Neural cell (in vitro differentiated cells): ENCODE results near the gene COMT. TPM values are rescaled to one million over a fixed set of nuclear protein-coding genes. Genes with fewer than 3 reads are reported as not detected.
A peak's percentile ranks its signal among the peaks of the same experiment; 100 is the strongest.

Experiments
- H2AFZ ChIP-seq: fragments of 200-600, 300-800 bp; sonication (generic), shearing (Covaris generic); 2 replicates; pipeline ENCODE4 v1.6.0; 2014; ENCODE audit warnings: low read depth, mild to moderate bottlenecking, antibody characterized with exemption, low read length, moderate library complexity
- H3F3A ChIP-seq: fragments of 200-600 bp; shearing (Covaris generic); 2 replicates; pipeline ENCODE4 v1.6.1; 2016; ENCODE audit warnings: mild to moderate bottlenecking, moderate library complexity, mixed read lengths, antibody characterized with exemption, low read length; ENCODE audit not compliant: insufficient read depth, poor library complexity, severe bottlenecking
- H3K27ac ChIP-seq: fragments of 200-600, 300-800 bp; sonication (generic), shearing (Covaris generic); 2 replicates; pipeline ENCODE4 v1.5.1; 2014; ENCODE audit warnings: mild to moderate bottlenecking, low read length, moderate library complexity
- H3K27me3 ChIP-seq: fragments of 300-800, 200-600 bp; sonication (generic), shearing (Covaris generic); 2 replicates; pipeline ENCODE4 v1.6.0; 2014; ENCODE audit warnings: mild to moderate bottlenecking, low read depth, low read length, moderate library complexity; ENCODE audit not compliant: insufficient read depth
- H3K36me3 ChIP-seq: fragments of 300-800, 200-600 bp; sonication (generic), shearing (Covaris generic); 2 replicates; pipeline ENCODE4 v1.5.1; 2014; ENCODE audit warnings: mild to moderate bottlenecking, antibody characterized with exemption, low read length, moderate library complexity; ENCODE audit not compliant: insufficient read depth
- H3K4me2 ChIP-seq: fragments of 300-800, 200-600 bp; sonication (generic), shearing (Covaris generic); 2 replicates; pipeline ENCODE4 v1.6.0; 2014; ENCODE audit warnings: mild to moderate bottlenecking, low read length
- H3K4me3 ChIP-seq: fragments of 300-800, 200-600 bp; sonication (generic), shearing (Covaris generic); 2 replicates; pipeline ENCODE4 v1.5.1; 2014; ENCODE audit warnings: mild to moderate bottlenecking, low read length, moderate library complexity
- H3K79me2 ChIP-seq: fragments of 200-600 bp; shearing (Covaris generic); replicated peaks from 2 replicates; pipeline ENCODE4 v1.6.0; 2014; ENCODE audit warnings: mild to moderate bottlenecking, low read length, moderate library complexity; ENCODE audit not compliant: insufficient read depth
- H3K9ac ChIP-seq: fragments of 300-800, 200-600 bp; sonication (generic), shearing (Covaris generic); 2 replicates; pipeline ENCODE4 v1.6.1; 2016; ENCODE audit warnings: mild to moderate bottlenecking, low read length, mixed read lengths
- H3K9me2 ChIP-seq: fragments of 200-600 bp; shearing (Covaris generic); 2 replicates; pipeline ENCODE4 v1.6.1; 2016; ENCODE audit warnings: mild to moderate bottlenecking, low read length, mixed read lengths; ENCODE audit not compliant: insufficient read depth
- H3K9me3 ChIP-seq: fragments of 200-600, 300-800 bp; sonication (generic), shearing (Covaris generic); 2 replicates; pipeline ENCODE4 v1.6.1; 2016; ENCODE audit warnings: mild to moderate bottlenecking, mixed run types, low read length, moderate library complexity, mixed read lengths
- H4K20me1 ChIP-seq: fragments of 200-600 bp; shearing (Covaris generic); 2 replicates; pipeline ENCODE4 v1.6.1; 2016; ENCODE audit warnings: mild to moderate bottlenecking, mixed run types; ENCODE audit not compliant: insufficient read depth
- EP300 ChIP-seq: fragments of 450-650 bp; conservative IDR thresholded peaks from 2 replicates; pipeline ENCODE4 v1.6.1; 2014; ENCODE audit warnings: antibody characterized with exemption, mild to moderate bottlenecking, moderate library complexity; ENCODE audit not compliant: poor library complexity, severe bottlenecking
- EZH2 ChIP-seq: fragments of 200-600, 300-800 bp; shearing (Covaris generic), sonication (generic); IDR thresholded peaks from 2 replicates; pipeline ENCODE4 v1.6.1; 2014; ENCODE audit warnings: antibody characterized with exemption, low read length, borderline replicate concordance, mild to moderate bottlenecking; ENCODE audit not compliant: insufficient read depth, poor library complexity, severe bottlenecking
- MXI1 ChIP-seq: fragments of 450-650 bp; conservative IDR thresholded peaks from 2 replicates; pipeline ENCODE4 v1.6.1; 2014; ENCODE audit warnings: antibody characterized with exemption, mild to moderate bottlenecking; ENCODE audit not compliant: poor library complexity, severe bottlenecking
- POLR2AphosphoS5 ChIP-seq: IDR thresholded peaks from 2 replicates; pipeline ENCODE4 v1.6.1; 2012
- RAD21 ChIP-seq: fragments of 450-650 bp; conservative IDR thresholded peaks from 2 replicates; pipeline ENCODE4 v1.6.1; 2014; ENCODE audit warnings: antibody characterized with exemption, mild to moderate bottlenecking, moderate library complexity
- SMC3 ChIP-seq: fragments of 450-650 bp; conservative IDR thresholded peaks from 2 replicates; pipeline ENCODE4 v1.6.1; 2014; ENCODE audit warnings: antibody characterized with exemption, mild to moderate bottlenecking, moderate library complexity; ENCODE audit not compliant: poor library complexity
- TAF1 ChIP-seq: IDR thresholded peaks from 2 replicates; pipeline ENCODE4 v1.6.1; 2012; ENCODE audit warnings: low read depth
- polyA plus RNA-seq: library from polyadenylated mRNA; depleted of rRNA; stranded (reverse); fragments of >200 nt; gene quantifications from 2 replicates; pipeline ENCODE4 v1.2.3, GENCODE V29; 2014
- TF ChIP-seq, protein P1 (sequence below): fragments of 450-650 bp; IDR thresholded peaks from 2 replicates; pipeline ENCODE4 v1.5.1; 2014; ENCODE audit warnings: antibody characterized with exemption, mild to moderate bottlenecking, moderate library complexity; ENCODE audit not compliant: poor library complexity, severe bottlenecking
- TF ChIP-seq, protein P2 (sequence below): IDR thresholded peaks from 2 replicates; pipeline ENCODE4 v1.6.1; 2012; ENCODE audit warnings: borderline replicate concordance

The COMT gene
- polyA plus RNA-seq, 1 donor from 2014 or later: 14.2 TPM

DNA sequence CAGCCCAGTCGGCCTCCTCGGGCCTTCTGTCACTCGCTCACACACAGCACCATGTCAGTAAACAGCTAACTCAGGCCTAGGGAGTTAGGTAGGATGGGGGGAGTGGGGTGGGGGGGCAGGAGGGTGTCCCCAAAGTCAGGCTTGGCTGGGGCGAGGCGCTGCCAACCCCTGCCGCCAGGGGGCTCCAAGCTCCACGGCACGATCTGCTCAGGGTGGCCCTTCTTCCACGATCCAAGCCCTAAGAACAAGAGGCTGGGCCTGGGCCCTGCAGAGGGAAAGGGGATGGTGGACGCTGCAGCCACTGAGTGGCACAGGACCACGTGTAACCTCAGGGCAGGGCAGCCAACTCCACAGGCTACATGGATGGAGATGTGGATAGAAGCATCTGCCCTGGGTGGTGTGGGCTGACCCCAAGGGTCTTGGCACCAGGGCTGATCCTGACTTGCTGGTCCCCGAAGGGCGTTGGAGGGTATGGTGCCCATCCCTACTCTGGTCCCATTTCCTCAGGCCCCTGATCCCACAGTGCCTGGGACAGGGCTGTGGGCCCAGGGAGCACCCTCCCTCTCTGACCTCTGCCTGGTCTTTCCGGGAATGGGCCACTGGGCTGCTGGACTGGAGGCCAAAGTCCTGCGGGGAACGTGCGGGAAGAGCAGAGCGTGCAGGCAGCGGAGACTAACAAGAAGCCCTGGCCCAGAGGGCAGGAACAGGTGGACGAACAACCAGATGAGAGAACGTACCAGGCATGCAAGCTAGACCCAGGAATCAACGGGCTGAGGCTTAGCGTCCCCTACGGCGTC lies 29.1 kb downstream of the COMT start:
- no peaks in the 10 kb centered on the region for H3K9me3 ChIP-seq
- no peak overlapping the region for H3K4me2 ChIP-seq
- H3K9ac ChIP-seq: no peak overlapping the region
- H4K20me1 ChIP-seq: no peaks in the 10 kb centered on the region
- no peaks in the 10 kb centered on the region for H3K27me3 ChIP-seq
- H3K79me2 ChIP-seq: no peaks in the 10 kb centered on the region
- H2AFZ ChIP-seq: no peak overlapping the region
- TF ChIP-seq RAD21 (peak; percentile 71), SMC3 (peak; percentile 69), TAF1 (no peak), EZH2 (no peak), MXI1 (no peak), POLR2AphosphoS5 (no peak), EP300 (no peak)
- TF ChIP-seq, protein P1, sequence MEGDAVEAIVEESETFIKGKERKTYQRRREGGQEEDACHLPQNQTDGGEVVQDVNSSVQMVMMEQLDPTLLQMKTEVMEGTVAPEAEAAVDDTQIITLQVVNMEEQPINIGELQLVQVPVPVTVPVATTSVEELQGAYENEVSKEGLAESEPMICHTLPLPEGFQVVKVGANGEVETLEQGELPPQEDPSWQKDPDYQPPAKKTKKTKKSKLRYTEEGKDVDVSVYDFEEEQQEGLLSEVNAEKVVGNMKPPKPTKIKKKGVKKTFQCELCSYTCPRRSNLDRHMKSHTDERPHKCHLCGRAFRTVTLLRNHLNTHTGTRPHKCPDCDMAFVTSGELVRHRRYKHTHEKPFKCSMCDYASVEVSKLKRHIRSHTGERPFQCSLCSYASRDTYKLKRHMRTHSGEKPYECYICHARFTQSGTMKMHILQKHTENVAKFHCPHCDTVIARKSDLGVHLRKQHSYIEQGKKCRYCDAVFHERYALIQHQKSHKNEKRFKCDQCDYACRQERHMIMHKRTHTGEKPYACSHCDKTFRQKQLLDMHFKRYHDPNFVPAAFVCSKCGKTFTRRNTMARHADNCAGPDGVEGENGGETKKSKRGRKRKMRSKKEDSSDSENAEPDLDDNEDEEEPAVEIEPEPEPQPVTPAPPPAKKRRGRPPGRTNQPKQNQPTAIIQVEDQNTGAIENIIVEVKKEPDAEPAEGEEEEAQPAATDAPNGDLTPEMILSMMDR: peak; percentile 67
- TF ChIP-seq, protein P2, sequence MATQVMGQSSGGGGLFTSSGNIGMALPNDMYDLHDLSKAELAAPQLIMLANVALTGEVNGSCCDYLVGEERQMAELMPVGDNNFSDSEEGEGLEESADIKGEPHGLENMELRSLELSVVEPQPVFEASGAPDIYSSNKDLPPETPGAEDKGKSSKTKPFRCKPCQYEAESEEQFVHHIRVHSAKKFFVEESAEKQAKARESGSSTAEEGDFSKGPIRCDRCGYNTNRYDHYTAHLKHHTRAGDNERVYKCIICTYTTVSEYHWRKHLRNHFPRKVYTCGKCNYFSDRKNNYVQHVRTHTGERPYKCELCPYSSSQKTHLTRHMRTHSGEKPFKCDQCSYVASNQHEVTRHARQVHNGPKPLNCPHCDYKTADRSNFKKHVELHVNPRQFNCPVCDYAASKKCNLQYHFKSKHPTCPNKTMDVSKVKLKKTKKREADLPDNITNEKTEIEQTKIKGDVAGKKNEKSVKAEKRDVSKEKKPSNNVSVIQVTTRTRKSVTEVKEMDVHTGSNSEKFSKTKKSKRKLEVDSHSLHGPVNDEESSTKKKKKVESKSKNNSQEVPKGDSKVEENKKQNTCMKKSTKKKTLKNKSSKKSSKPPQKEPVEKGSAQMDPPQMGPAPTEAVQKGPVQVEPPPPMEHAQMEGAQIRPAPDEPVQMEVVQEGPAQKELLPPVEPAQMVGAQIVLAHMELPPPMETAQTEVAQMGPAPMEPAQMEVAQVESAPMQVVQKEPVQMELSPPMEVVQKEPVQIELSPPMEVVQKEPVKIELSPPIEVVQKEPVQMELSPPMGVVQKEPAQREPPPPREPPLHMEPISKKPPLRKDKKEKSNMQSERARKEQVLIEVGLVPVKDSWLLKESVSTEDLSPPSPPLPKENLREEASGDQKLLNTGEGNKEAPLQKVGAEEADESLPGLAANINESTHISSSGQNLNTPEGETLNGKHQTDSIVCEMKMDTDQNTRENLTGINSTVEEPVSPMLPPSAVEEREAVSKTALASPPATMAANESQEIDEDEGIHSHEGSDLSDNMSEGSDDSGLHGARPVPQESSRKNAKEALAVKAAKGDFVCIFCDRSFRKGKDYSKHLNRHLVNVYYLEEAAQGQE: no peak
- H3K36me3 ChIP-seq: peaks cover 16% of the 10 kb centered on the region
- no peak overlapping the region for H3K27ac ChIP-seq
- no peak overlapping the region for H3K4me3 ChIP-seq
- H3K9me2 ChIP-seq: no peaks in the 10 kb centered on the region
- H3F3A ChIP-seq: no peaks in the 10 kb centered on the region

DNA sequence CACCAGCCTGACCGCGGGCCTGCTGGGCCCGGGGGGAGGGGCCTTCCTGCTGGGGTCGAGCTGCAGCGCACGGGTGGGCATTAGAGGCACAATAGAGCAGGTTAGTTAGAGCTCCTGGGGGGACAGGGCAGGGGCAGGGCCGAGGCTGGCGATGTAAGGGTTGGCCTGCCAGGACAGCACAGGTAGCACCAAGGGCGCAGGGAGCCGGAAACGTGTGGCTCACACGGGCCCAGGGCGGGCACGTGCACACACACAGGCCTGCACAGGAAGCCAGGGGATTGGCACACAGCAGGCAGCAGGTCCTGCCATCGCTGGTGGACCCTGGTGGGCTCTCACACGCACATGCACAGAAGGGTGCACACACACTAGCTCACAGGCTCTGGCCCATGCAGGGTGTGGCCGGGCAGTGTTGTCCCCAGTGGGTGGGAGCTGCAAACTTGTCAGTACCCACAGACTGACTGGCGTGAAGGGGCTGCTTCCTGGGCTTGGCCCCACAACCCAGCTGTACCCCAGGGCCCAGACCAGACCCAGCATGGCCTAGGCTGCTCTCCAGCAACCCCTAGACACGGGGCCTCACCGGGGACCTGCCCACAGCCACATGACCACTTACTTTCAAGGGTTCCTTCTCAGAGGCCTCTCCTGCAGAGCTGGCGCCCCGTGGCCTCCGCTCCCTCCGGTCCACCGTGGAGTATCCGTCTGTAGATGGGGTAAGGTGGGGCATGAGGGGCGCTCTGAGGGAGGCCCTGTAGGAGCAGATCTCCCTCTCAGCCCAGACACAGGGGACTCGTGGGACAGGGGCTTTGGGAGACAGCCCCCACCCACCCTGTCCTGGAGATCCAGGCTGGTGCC lies 29.9 kb downstream of the COMT start:
- no peak overlapping the region for H3K27ac ChIP-seq
- H3K36me3 ChIP-seq: peaks cover 16% of the 10 kb centered on the region
- no peaks in the 10 kb centered on the region for H3K79me2 ChIP-seq
- no peak overlapping the region for H2AFZ ChIP-seq
- H3K9ac ChIP-seq: no peak overlapping the region
- TF ChIP-seq RAD21 (no peak), POLR2AphosphoS5 (no peak), MXI1 (no peak)
- H3K4me3 ChIP-seq: no peak overlapping the region
- H3K4me2 ChIP-seq: no peak overlapping the region
- H3K27me3 ChIP-seq: no peaks in the 10 kb centered on the region
- no peaks in the 10 kb centered on the region for H3K9me3 ChIP-seq
- no peaks in the 10 kb centered on the region for H3F3A ChIP-seq
- no peaks in the 10 kb centered on the region for H3K9me2 ChIP-seq
- no peaks in the 10 kb centered on the region for H4K20me1 ChIP-seq
